GM12874 (cell line): ENCODE results near the gene GRB14.

ENCODE experiments used
- CTCF ChIP-seq: IDR thresholded peaks from 2 replicates; pipeline ENCODE4 v1.5.1; 2011; ENCODE audit warnings: low read depth, mild to moderate bottlenecking, control low read depth, low read length, moderate library complexity; ENCODE audit not compliant: insufficient read depth

The GRB14 gene

GRCh38 chr2:164495491-164496223, 125.6 kb downstream of the GRB14 start:
- no peak for TF ChIP-seq CTCF

GRCh38 chr2:164485541-164485940, 135.7 kb downstream of the GRB14 start:
- TF ChIP-seq CTCF: no peak

GRCh38 chr2:164479460-164479859, 141.8 kb downstream of the GRB14 start:
- TF ChIP-seq CTCF: no peak

GRCh38 chr2:164478205-164478604, 143.1 kb downstream of the GRB14 start:
- TF ChIP-seq CTCF: no peak

- TF ChIP-seq CTCF: no peak
Measured at GRCh38 chr2:164474873-164475272, 146.4 kb downstream of the GRB14 start.

GRCh38 chr2:164473021-164473420, 148.3 kb downstream of the GRB14 start:
- no peak for TF ChIP-seq CTCF

GRCh38 chr2:164464376-164464775, 156.9 kb downstream of the GRB14 start:
- TF ChIP-seq CTCF: no peak
